Measurements from ENCODE around the gene ZCWPW1.

GRCh38 chr7:100433276-100433591 lies 4.7 kb upstream of the ZCWPW1 start:
- TF ChIP-seq, protein P1, sequence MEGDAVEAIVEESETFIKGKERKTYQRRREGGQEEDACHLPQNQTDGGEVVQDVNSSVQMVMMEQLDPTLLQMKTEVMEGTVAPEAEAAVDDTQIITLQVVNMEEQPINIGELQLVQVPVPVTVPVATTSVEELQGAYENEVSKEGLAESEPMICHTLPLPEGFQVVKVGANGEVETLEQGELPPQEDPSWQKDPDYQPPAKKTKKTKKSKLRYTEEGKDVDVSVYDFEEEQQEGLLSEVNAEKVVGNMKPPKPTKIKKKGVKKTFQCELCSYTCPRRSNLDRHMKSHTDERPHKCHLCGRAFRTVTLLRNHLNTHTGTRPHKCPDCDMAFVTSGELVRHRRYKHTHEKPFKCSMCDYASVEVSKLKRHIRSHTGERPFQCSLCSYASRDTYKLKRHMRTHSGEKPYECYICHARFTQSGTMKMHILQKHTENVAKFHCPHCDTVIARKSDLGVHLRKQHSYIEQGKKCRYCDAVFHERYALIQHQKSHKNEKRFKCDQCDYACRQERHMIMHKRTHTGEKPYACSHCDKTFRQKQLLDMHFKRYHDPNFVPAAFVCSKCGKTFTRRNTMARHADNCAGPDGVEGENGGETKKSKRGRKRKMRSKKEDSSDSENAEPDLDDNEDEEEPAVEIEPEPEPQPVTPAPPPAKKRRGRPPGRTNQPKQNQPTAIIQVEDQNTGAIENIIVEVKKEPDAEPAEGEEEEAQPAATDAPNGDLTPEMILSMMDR (conservative IDR thresholded peaks at IDR 0.05 in 1 of 2, IDR thresholded peaks at IDR 0.05 in 1 of 2; ENCODE audit: extremely low read depth in 1 of 2, insufficient read depth in 1 of 2, low read depth in 1 of 2, low read length in 2 of 2) = no peak
- TF ChIP-seq EZH2 (IDR thresholded peaks at IDR 0.05; ENCODE audit: borderline replicate concordance, low read length) = no peak
